Trophoblast cell (in vitro differentiated cells and primary cell): ENCODE data around the gene RNF111.
A peak's percentile ranks its signal among the peaks of the same experiment; 100 is the strongest.

Experiments used
- DNase-seq, 2 donors: peaks; one replicate each; pipeline ENCODE4 v3.0.0-alpha.2; 2016
- H2AFZ ChIP-seq: 2 replicates; pipeline ENCODE4 v1.6.1; 2013; ENCODE audit warnings: low read length, moderate library complexity, mild to moderate bottlenecking; ENCODE audit not compliant: insufficient read depth, poor library complexity
- H2AK5ac ChIP-seq: 2 replicates; pipeline ENCODE4 v1.6.1; 2013; ENCODE audit warnings: mild to moderate bottlenecking, low read length
- H2BK120ac ChIP-seq: 2 replicates; pipeline ENCODE4 v1.6.1; 2013; ENCODE audit warnings: low read length, mild to moderate bottlenecking, moderate library complexity; ENCODE audit not compliant: insufficient read depth, poor library complexity
- H2BK12ac ChIP-seq: 2 replicates; pipeline ENCODE4 v1.6.1; 2013; ENCODE audit warnings: mild to moderate bottlenecking, low read length, moderate library complexity
- H2BK5ac ChIP-seq: 2 replicates; pipeline ENCODE4 v1.6.1; 2013; ENCODE audit warnings: low read length, low read depth, moderate library complexity, mild to moderate bottlenecking; ENCODE audit not compliant: poor library complexity
- H3K14ac ChIP-seq: 2 replicates; pipeline ENCODE4 v1.6.1; 2013; ENCODE audit warnings: mild to moderate bottlenecking, low read length
- H3K18ac ChIP-seq: 2 replicates; pipeline ENCODE4 v1.6.1; 2013; ENCODE audit warnings: mild to moderate bottlenecking, low read length
- H3K23ac ChIP-seq: 2 replicates; pipeline ENCODE4 v1.6.1; 2013; ENCODE audit warnings: low read length
- H3K27ac ChIP-seq: 2 replicates; pipeline ENCODE4 v1.5.1; 2013; ENCODE audit warnings: low read depth, mild to moderate bottlenecking, inconsistent platforms, low read length, moderate library complexity
- H3K27me3 ChIP-seq: 2 replicates; pipeline ENCODE4 v1.6.1; 2013; ENCODE audit warnings: inconsistent platforms, mild to moderate bottlenecking, low read length, moderate library complexity; ENCODE audit not compliant: insufficient read depth
- H3K36me3 ChIP-seq, 2 experiments: 1 replicate in 1 of 2; 2 replicates in 1 of 2; pipeline ENCODE4 v1.6.1; 2013; ENCODE audit warnings: low read length in 2 of 2, mild to moderate bottlenecking in 2 of 2, moderate library complexity in 1 of 2; ENCODE audit not compliant: insufficient read depth in 2 of 2, control insufficient read depth in 1 of 2
- H3K4ac ChIP-seq: 2 replicates; pipeline ENCODE4 v1.6.1; 2013; ENCODE audit warnings: low read depth, mild to moderate bottlenecking, low read length, moderate library complexity
- H3K4me1 ChIP-seq, 2 experiments: 1 replicate in 1 of 2; 2 replicates in 1 of 2; pipeline ENCODE4 v1.6.1; 2013; ENCODE audit warnings: low read length in 2 of 2, mild to moderate bottlenecking in 2 of 2, moderate library complexity in 1 of 2; ENCODE audit not compliant: insufficient read depth in 2 of 2, control insufficient read depth in 1 of 2
- H3K4me2 ChIP-seq: 2 replicates; pipeline ENCODE4 v1.6.1; 2013; ENCODE audit warnings: inconsistent platforms, mild to moderate bottlenecking, low read length, moderate library complexity
- H3K4me3 ChIP-seq: 2 replicates; pipeline ENCODE4 v1.5.1; 2013; ENCODE audit warnings: mild to moderate bottlenecking, low read depth, low read length, inconsistent platforms
- H3K79me1 ChIP-seq: one replicate; pipeline ENCODE4 v1.6.1; 2013; ENCODE audit warnings: low read length
- H3K79me2 ChIP-seq: 2 replicates; pipeline ENCODE4 v1.6.1; 2013; ENCODE audit warnings: low read length, mild to moderate bottlenecking; ENCODE audit not compliant: control insufficient read depth, insufficient read depth, poor library complexity
- H3K9ac ChIP-seq: 2 replicates; pipeline ENCODE4 v1.6.1; 2013; ENCODE audit warnings: mild to moderate bottlenecking, low read length
- H3K9me3 ChIP-seq: 2 replicates; pipeline ENCODE4 v1.6.1; 2013; ENCODE audit warnings: low read depth, mild to moderate bottlenecking, control low read depth, inconsistent platforms, low read length; ENCODE audit not compliant: insufficient read depth
- H4K12ac ChIP-seq: 2 replicates; pipeline ENCODE4 v1.6.1; 2013; ENCODE audit warnings: low read depth, mild to moderate bottlenecking, low read length, moderate library complexity
- H4K8ac ChIP-seq: 2 replicates; pipeline ENCODE4 v1.6.1; 2013; ENCODE audit warnings: low read depth, mild to moderate bottlenecking, low read length, moderate library complexity
- H4K91ac ChIP-seq: one replicate; pipeline ENCODE4 v1.6.1; 2013; ENCODE audit warnings: low read depth, mild to moderate bottlenecking, low read length, moderate library complexity
- WGBS: extraction: QIAGEN DNeasy Blood & Tissue Kit; methylation state at CpG from one replicate; pipeline ENCODE4 v1.1.7; 2013; ENCODE audit warnings: missing lambda C conversion rate; ENCODE audit not compliant: insufficient read length, insufficient coverage; ENCODE audit errors: extremely low coverage; 5-methylcytosine and 5-hydroxymethylcytosine counted together

The RNF111 gene

GRCh38 chr15:59131969-59132562 is 144.6 kb downstream of the RNF111 start:
- Histone ChIP-seq H3K79me2 (no peaks in the 10 kb centered on the region), H4K91ac (no peak overlapping the region), H3K9ac (no peak overlapping the region), H3K36me3 (peaks cover 34 to 46% of the 10 kb centered on the region in 2 experiments), H3K18ac (no peak overlapping the region), H3K4me1 (no peaks in the 10 kb centered on the region), H3K79me1 (no peaks in the 10 kb centered on the region), H2AK5ac (no peak overlapping the region), H3K27me3 (no peaks in the 10 kb centered on the region), H3K4me2 (no peak overlapping the region), H2BK5ac (no peak overlapping the region), H2AFZ (no peak overlapping the region), H3K9me3 (no peaks in the 10 kb centered on the region), H3K14ac (no peak overlapping the region), H3K4ac (no peak overlapping the region), H2BK12ac (no peak overlapping the region), H2BK120ac (no peak overlapping the region), H3K23ac (no peak overlapping the region), H4K8ac (no peak overlapping the region), H4K12ac (no peak overlapping the region), H3K27ac (no peak overlapping the region), H3K4me3 (no peak overlapping the region)
- DNase-seq: no peak
- no CpG with 5 or more reads among the region's 3 CpGs for WGBS

DNA sequence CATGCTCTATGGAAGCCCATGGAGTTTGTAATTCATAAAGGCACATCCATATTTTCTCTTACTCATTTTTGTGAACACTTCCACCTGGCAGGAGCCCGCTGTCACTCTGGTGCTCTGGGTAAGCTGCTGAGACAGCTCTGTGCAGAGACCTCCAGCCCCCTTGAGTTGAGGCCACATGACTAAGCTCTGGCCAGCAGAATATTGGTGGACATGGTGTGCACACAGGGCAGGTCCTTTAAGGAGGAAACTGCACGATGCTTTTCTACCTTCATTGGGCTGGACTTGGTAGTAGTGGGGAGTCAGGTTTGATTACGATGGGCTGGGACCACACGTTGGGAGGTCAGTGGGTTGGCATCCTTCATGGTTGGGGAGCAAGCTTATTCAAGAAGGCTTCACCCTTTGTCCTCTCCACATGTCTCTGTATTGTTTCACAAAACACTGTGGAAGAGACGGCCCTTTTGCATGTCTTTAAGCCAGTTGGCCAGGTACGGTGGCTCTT is 146.5 kb downstream of the RNF111 start:
- Histone ChIP-seq H3K79me1 (no peaks in the 10 kb centered on the region), H3K14ac (no peak overlapping the region), H2BK120ac (no peak overlapping the region), H2BK12ac (no peak overlapping the region), H2BK5ac (no peak overlapping the region), H3K9ac (no peak overlapping the region), H2AK5ac (no peak overlapping the region), H3K18ac (no peak overlapping the region), H4K8ac (no peak overlapping the region), H3K36me3 (peaks cover 38 to 52% of the 10 kb centered on the region in 2 experiments), H4K91ac (no peak overlapping the region), H3K23ac (no peak overlapping the region), H3K27me3 (no peaks in the 10 kb centered on the region), H3K79me2 (no peaks in the 10 kb centered on the region), H3K4me1 (no peaks in the 10 kb centered on the region), H3K4me3 (no peak overlapping the region), H3K27ac (no peak overlapping the region), H3K4ac (no peak overlapping the region), H2AFZ (no peak overlapping the region), H3K9me3 (no peaks in the 10 kb centered on the region), H3K4me2 (no peak overlapping the region), H4K12ac (no peak overlapping the region)
- no peak for DNase-seq
- WGBS: no CpG with 5 or more reads among the region's 6 CpGs

DNA sequence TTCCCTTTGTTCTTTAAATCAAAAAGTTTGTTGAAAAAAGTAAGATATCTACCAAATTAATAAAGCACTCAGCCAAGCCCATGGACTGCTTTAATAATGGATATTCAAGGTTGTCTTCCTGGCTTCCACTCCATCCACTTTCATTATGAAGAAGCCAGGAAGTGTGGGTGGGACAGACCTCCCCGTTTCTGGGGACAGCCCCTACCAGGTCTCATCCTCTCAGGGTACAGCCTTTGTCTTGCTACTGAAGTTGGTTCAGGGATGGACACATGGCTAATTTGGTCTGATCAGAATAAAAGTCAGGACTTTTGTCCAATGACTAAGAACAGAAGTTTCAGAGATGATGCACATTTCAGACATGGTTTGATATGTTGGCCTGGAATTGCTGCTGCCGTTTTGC is 150.1 kb downstream of the RNF111 start:
- H3K27ac ChIP-seq: no peak overlapping the region
- DNase-seq: no peak
- H3K79me2 ChIP-seq: no peaks in the 10 kb centered on the region
- no peak overlapping the region for H3K9ac ChIP-seq
- no peak overlapping the region for H3K14ac ChIP-seq
- no peak overlapping the region for H4K8ac ChIP-seq
- H4K12ac ChIP-seq: no peak overlapping the region
- H2AK5ac ChIP-seq: no peak overlapping the region
- peaks cover 2% of the 10 kb centered on the region for H3K9me3 ChIP-seq
- no peaks in the 10 kb centered on the region for H3K79me1 ChIP-seq
- H3K36me3 ChIP-seq: peaks cover 38 to 55% of the 10 kb centered on the region in 2 experiments
- no peak overlapping the region for H4K91ac ChIP-seq
- H2BK12ac ChIP-seq: no peak overlapping the region
- no peak overlapping the region for H3K4ac ChIP-seq
- no peaks in the 10 kb centered on the region for H3K4me1 ChIP-seq
- H3K23ac ChIP-seq: no peak overlapping the region
- no peak overlapping the region for H2BK120ac ChIP-seq
- no peak overlapping the region for H2AFZ ChIP-seq
- no CpG with 5 or more reads among the region's 2 CpGs for WGBS
- H3K4me2 ChIP-seq: no peak overlapping the region
- no peaks in the 10 kb centered on the region for H3K27me3 ChIP-seq
- no peak overlapping the region for H3K4me3 ChIP-seq
- no peak overlapping the region for H3K18ac ChIP-seq
- no peak overlapping the region for H2BK5ac ChIP-seq

GRCh38 chr15:59138243-59138642 is 150.8 kb downstream of the RNF111 start:
- no peak overlapping the region for H3K14ac ChIP-seq
- H3K36me3 ChIP-seq: peaks cover 37 to 54% of the 10 kb centered on the region in 2 experiments
- H2AFZ ChIP-seq: no peak overlapping the region
- no peaks in the 10 kb centered on the region for H3K4me1 ChIP-seq
- no peak overlapping the region for H3K4ac ChIP-seq
- H4K12ac ChIP-seq: no peak overlapping the region
- no peaks in the 10 kb centered on the region for H3K79me1 ChIP-seq
- peak; percentile 45 to 62 for DNase-seq
- no peaks in the 10 kb centered on the region for H3K79me2 ChIP-seq
- no peak overlapping the region for H2BK120ac ChIP-seq
- H2AK5ac ChIP-seq: no peak overlapping the region
- H3K4me3 ChIP-seq: no peak overlapping the region
- no peak overlapping the region for H4K8ac ChIP-seq
- no peak overlapping the region for H4K91ac ChIP-seq
- H3K27ac ChIP-seq: no peak overlapping the region
- no peak overlapping the region for H2BK5ac ChIP-seq
- no peaks in the 10 kb centered on the region for H3K27me3 ChIP-seq
- peaks cover 2% of the 10 kb centered on the region for H3K9me3 ChIP-seq
- no peak overlapping the region for H3K18ac ChIP-seq
- no CpG with 5 or more reads among the region's 7 CpGs for WGBS
- no peak overlapping the region for H3K4me2 ChIP-seq
- H3K9ac ChIP-seq: no peak overlapping the region
- no peak overlapping the region for H3K23ac ChIP-seq
- no peak overlapping the region for H2BK12ac ChIP-seq
